Upper lobe of left lung (tissue), 6 donors: ENCODE data around the gene SNX5. TPM values are rescaled to one million over a fixed set of nuclear protein-coding genes. Genes with fewer than 3 reads are reported as not detected.
A peak's percentile ranks its signal among the peaks of the same experiment; 100 is the strongest.

ENCODE experiments used
- ATAC-seq, 2 donors: fragments of 200-7000 bp; cut with Tn5 transposase; one replicate each; pipeline ENCODE4 v1.9.1; 2022; ENCODE audit warnings: mild to moderate bottlenecking in 2 of 2, moderate library complexity in 2 of 2; ENCODE audit not compliant: low FRiP score in 2 of 2
- DNase-seq, 2 donors: peaks; one replicate each; pipeline ENCODE4 v3.0.0-alpha.2; 2019 to 2020
- H3K27ac ChIP-seq, 4 donors: fragments of 200-600 bp; sonication (generic); one replicate each; pipeline ENCODE4 v1.5.1; 2016 to 2019
- H3K27me3 ChIP-seq, 4 donors: fragments of 200-600 bp; sonication (generic); one replicate each; pipeline ENCODE4 v1.5.1; 2017 to 2019
- H3K36me3 ChIP-seq, 4 donors: fragments of 200-600 bp; sonication (generic); one replicate each; pipeline ENCODE4 v1.5.1; 2016 to 2019
- H3K4me1 ChIP-seq, 4 donors: fragments of 200-600 bp; sonication (generic); one replicate each; pipeline ENCODE4 v1.5.1; 2018 to 2019
- H3K4me3 ChIP-seq, 4 donors: fragments of 200-600 bp; sonication (generic); one replicate each; pipeline ENCODE4 v1.5.1; 2017 to 2019; ENCODE audit warnings: mild to moderate bottlenecking in 2 of 4, moderate library complexity in 1 of 4
- H3K9me3 ChIP-seq, 4 donors: fragments of 200-600 bp; sonication (generic); one replicate each; pipeline ENCODE4 v1.5.1; 2018 to 2019
- CTCF ChIP-seq, 6 experiments: fragments of 450-650 bp in 4 of 6; fragments of 200-600 bp in 2 of 6; sonication (generic) in 2 of 6; IDR thresholded peaks; one replicate each; pipeline ENCODE4 v1.5.1; 2016 to 2019; ENCODE audit warnings: antibody characterized with exemption in 6 of 6
- EP300 ChIP-seq, 4 donors: sonication (generic); formaldehyde crosslinking; IDR thresholded peaks; one replicate each; pipeline ENCODE4 v1.5.1; 2017; ENCODE audit warnings: antibody characterized with exemption in 4 of 4, control low read depth in 2 of 4
- POLR2A ChIP-seq, 4 donors: fragments of 450-650 bp; IDR thresholded peaks; one replicate each; pipeline ENCODE4 v1.5.1; 2016 to 2017; ENCODE audit warnings: antibody characterized with exemption in 4 of 4, mild to moderate bottlenecking in 2 of 4
- POLR2AphosphoS5 ChIP-seq, 2 donors: sonication (generic); formaldehyde crosslinking; IDR thresholded peaks; one replicate each; pipeline ENCODE4 v1.5.1; 2017; ENCODE audit warnings: antibody characterized with exemption in 2 of 2
- WGBS, 2 donors: methylation state at CpG; one replicate each; pipeline ENCODE4 v1.1.5; 2017 to 2018; 5-methylcytosine and 5-hydroxymethylcytosine counted together
- total RNA-seq, 6 donors: library from RNA; depleted of rRNA in 4 of 6; stranded (reverse); fragments of >200 nt in 4 of 6; gene quantifications; one replicate each; pipeline versions ENCODE4 v1.1.0 to v1.2.1, GENCODE V29; 2016 to 2021
- donor health status: DM: no; HTN: no; CAD: no; lungs with moderate emphysema.
- donor health status: DM: no; HTN: yes; CAD: no; lungs with severe emphysema.

SNX5 gene
- total RNA-seq, 6 donors from 2014 or later = 72.0 to 177 (median 111) TPM

DNA sequence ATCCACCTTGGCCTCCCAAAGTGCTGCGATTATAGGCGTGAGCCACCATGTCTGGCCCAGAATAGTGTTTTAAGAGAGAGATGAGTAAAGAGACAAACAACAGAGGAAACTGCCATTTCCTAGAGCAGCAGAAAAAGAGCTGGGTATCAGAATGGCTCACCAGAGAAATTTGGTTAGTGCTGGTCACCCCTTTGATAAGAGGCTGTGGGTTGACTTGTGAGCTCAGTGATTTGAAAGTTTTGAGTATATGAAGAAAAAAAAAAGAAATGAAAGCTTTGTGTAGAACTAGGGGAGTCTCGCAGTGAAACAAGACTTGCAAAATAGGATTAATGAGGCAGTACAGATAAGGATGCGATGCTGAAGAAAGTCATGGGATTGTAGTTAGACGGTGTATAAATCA, 29.9 kb upstream of the SNX5 start:
- WGBS, 2 donors = 92 to 94% methylated on average over 5 of the region's 5 CpGs
- no peaks in the 10 kb centered on the region for H3K36me3 ChIP-seq
- no peak overlapping the region for H3K4me3 ChIP-seq
- no peak for TF ChIP-seq POLR2A (IDR thresholded peaks at IDR 0.05)
- no peak overlapping the region for H3K27ac ChIP-seq
- no peaks in the 10 kb centered on the region for H3K27me3 ChIP-seq
- H3K9me3 ChIP-seq = no peaks in the 10 kb centered on the region
- ATAC-seq (no peak), DNase-seq (no peak)
- H3K4me1 ChIP-seq = peaks cover 0 to 14% (median 0%) of the 10 kb centered on the region in 4 donors

DNA sequence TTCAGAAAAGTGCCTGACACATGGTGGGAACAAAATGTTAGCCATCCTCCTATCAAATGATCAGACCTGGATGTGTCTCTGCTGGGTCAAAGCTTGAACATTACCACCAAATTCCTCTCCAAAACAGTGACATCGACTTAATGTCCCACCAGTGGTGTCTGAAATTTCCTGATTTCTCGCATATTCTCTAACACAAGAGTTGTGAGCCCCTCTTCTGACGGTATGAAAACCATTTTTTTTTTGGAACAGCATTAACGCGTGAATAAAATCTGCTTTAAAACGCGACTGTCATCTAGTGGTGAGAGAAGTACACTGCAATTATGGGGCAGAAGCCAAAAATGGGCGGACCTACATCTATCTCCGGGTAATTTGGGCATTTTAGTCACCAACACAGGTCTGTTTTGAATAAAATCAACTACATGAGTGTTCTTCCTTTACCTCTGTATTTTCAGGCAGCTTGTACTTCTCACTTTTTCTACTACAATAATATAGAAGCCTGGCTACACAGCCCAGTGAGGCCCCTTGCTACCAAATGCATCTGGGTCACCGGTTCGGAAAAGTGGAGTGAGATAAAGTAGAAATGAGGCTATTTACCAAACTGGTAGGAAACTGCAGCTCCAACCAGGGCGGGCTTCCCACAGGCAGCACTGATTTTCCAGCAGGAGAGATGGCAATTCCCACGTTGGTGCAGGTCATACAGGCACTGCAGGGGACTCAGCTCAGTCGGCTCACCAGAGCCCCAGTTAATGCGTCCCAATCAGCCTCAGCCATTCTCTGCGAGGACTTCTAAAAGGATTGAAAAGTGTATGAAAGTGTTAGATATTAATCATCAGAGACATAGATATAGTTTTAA, 27.6 kb upstream of the SNX5 start:
- WGBS, 2 donors = 27 to 31% methylated on average over 16 of the region's 16 CpGs
- no peak for DNase-seq
- Histone ChIP-seq H3K4me1 (peaks cover 0 to 8% (median 0%) of the 10 kb centered on the region in 4 donors), H3K36me3 (peaks cover 0 to 4% (median 0%) of the 10 kb centered on the region in 4 donors), H3K27ac (no peak overlapping the region), H3K27me3 (no peaks in the 10 kb centered on the region), H3K9me3 (no peaks in the 10 kb centered on the region), H3K4me3 (no peak overlapping the region)
- TF ChIP-seq CTCF (IDR thresholded peaks at IDR 0.05) = peak; percentile 82 to 94 (median 91)
- TF ChIP-seq POLR2A (IDR thresholded peaks at IDR 0.05) = no peak
- no peak for TF ChIP-seq EP300 (IDR thresholded peaks at IDR 0.05)
- peak; percentile 84 to 92 for ATAC-seq

DNA sequence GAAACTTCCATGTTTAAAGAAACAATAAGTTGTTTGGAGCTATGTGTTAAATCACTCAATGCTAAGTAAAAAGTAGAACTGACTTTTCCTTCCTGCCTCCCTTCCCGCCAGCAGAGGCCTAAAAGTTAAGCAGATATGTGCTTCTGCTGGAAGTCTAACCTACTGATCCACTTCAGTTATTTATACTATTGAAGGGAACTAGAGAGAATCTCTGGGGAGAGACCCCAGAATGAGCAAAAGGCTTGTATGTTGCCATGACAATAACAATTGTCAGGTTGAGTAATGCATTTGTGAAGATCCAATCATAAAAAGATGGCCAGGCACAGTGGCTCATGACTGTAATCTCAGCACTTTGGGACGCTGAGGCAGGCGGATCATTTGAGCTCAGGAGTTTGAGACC, 25.0 kb upstream of the SNX5 start:
- WGBS, 2 donors = 88 to 94% methylated on average over 3 of the region's 3 CpGs
- no peak overlapping the region for H3K4me3 ChIP-seq
- peaks cover 3 to 24% (median 13%) of the 10 kb centered on the region in 4 donors for H3K36me3 ChIP-seq
- ATAC-seq = no peak
- TF ChIP-seq POLR2A (IDR thresholded peaks at IDR 0.05) = no peak
- no peak for TF ChIP-seq CTCF (IDR thresholded peaks at IDR 0.05)
- no peak for TF ChIP-seq EP300 (IDR thresholded peaks at IDR 0.05)
- no peak for TF ChIP-seq POLR2AphosphoS5 (IDR thresholded peaks at IDR 0.05)
- H3K9me3 ChIP-seq = no peaks in the 10 kb centered on the region
- H3K4me1 ChIP-seq = peaks cover 0 to 8% (median 0%) of the 10 kb centered on the region in 4 donors
- H3K27me3 ChIP-seq = no peaks in the 10 kb centered on the region
- H3K27ac ChIP-seq = no peak overlapping the region
- no peak for DNase-seq

DNA sequence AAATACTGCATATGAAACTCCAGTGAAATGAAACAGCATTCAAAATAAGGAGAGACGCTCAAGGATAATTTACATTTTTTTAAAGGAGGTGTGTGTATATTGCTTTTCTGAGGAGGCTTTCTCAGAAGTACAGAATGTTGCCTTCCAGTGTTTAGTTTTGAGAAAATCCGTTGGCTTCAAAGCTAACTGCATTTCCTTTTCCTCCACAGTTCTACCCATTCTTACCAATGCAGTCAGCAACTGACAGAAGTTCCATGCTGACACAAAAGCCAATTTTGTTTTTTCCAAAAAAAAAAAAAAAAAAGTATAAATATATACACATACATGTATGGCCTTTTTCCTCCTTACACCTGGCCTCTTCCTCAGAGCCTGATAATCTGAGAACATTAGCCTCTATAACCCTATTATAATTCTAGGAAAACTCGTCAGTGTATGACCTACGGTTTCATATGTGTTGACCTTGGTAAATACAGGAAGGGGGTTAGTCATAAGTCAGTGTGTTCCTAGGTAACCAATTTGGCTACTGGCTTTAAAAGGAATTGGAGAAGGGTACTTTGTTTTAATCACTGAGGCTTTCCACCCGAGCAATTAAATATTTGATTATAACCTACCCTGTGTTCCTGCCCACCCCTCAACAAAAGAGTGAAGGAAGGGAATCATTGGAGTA, 24.4 kb upstream of the SNX5 start:
- Histone ChIP-seq H3K4me3 (no peak overlapping the region), H3K27ac (no peak overlapping the region), H3K9me3 (no peaks in the 10 kb centered on the region), H3K36me3 (peaks cover 3 to 29% (median 13%) of the 10 kb centered on the region in 4 donors), H3K4me1 (peaks cover 0 to 8% (median 0%) of the 10 kb centered on the region in 4 donors), H3K27me3 (no peaks in the 10 kb centered on the region)
- DNase-seq (no peak), ATAC-seq (no peak)
- no peak for TF ChIP-seq POLR2A (IDR thresholded peaks at IDR 0.05)
- TF ChIP-seq POLR2AphosphoS5 (IDR thresholded peaks at IDR 0.05) = no peak
- TF ChIP-seq EP300 (IDR thresholded peaks at IDR 0.05) = no peak
- no peak for TF ChIP-seq CTCF (IDR thresholded peaks at IDR 0.05)
- WGBS, 2 donors = 56 to 65% methylated on average over 5 of the region's 5 CpGs

DNA sequence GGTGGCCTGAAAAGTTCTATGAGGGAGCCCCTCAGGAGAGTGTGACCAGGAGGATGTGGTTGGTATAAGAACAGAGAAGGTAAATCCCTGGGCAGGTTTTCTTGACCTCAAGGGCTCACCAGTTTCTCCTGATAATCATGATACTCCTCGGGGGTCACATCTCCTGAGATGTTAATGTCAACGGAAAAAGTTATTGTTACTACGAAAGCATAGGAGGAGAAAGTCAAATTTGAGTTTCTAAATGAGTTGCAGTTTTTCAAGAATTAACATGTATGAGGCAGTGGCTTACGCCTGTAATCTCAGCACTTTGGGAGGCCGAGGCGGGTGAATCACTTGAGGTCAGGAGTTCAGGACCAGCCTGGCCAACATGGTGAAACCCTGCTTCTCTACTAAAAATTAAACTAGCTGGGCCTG, 23.6 kb upstream of the SNX5 start:
- ATAC-seq = no peak
- Histone ChIP-seq H3K27me3 (no peaks in the 10 kb centered on the region), H3K9me3 (no peaks in the 10 kb centered on the region), H3K36me3 (peaks cover 3 to 30% (median 13%) of the 10 kb centered on the region in 4 donors), H3K4me1 (peaks cover 0 to 8% (median 0%) of the 10 kb centered on the region in 4 donors), H3K27ac (no peak overlapping the region), H3K4me3 (no peak overlapping the region)
- no peak for DNase-seq
- TF ChIP-seq CTCF (IDR thresholded peaks at IDR 0.05) (no peak), POLR2AphosphoS5 (IDR thresholded peaks at IDR 0.05) (no peak), POLR2A (IDR thresholded peaks at IDR 0.05) (no peak), EP300 (IDR thresholded peaks at IDR 0.05) (no peak)
- WGBS, 2 donors = 81 to 85% methylated on average over 6 of the region's 6 CpGs
